Measurements from ENCODE around the gene PEAK3. TPM values are rescaled to one million over a fixed set of nuclear protein-coding genes. Genes with fewer than 3 reads are reported as not detected.

Gene PEAK3
- total RNA-seq, 1 donor from 2014 or later = 4.5 TPM

Small RNAs within 50 kb of the gene (microRNA-seq; reads per million reads assigned to microRNA genes)
- 0.99 reads per million for gene MIR1227 (ENCODE audit: borderline microRNAs expressed)
- gene MIR4321 (ENCODE audit: borderline microRNAs expressed) = not detected

Other genes starting within 250 kb of the PEAK3 start
- gene MKNK2, start 230.9 kb downstream of the PEAK3 start, total RNA-seq = 314 TPM
- gene MOB3A, start 185.8 kb downstream of the PEAK3 start, total RNA-seq = 58.8 TPM
- gene IZUMO4, start 185.3 kb downstream of the PEAK3 start, total RNA-seq = 6.8 TPM
- gene AP3D1, start 130.6 kb downstream of the PEAK3 start, total RNA-seq = 109 TPM
- 42.0 TPM for gene DOT1L, start 118.2 kb downstream of the PEAK3 start, total RNA-seq
- gene PLEKHJ1, start 45.8 kb downstream of the PEAK3 start, total RNA-seq = 54.6 TPM
- gene SF3A2, start 45.4 kb downstream of the PEAK3 start, total RNA-seq = 67.1 TPM
- 6.1 TPM for gene AMH, start 32.9 kb downstream of the PEAK3 start, total RNA-seq
- gene JSRP1, start 25.8 kb downstream of the PEAK3 start, total RNA-seq = 1.1 TPM
- gene LINGO3, start 26.0 kb upstream of the PEAK3 start, total RNA-seq = not detected
- gene LSM7, start 46.4 kb upstream of the PEAK3 start, total RNA-seq = 55.9 TPM
- gene SPPL2B, start 46.5 kb upstream of the PEAK3 start, total RNA-seq = 50.9 TPM
- gene TMPRSS9, start 78.1 kb upstream of the PEAK3 start, total RNA-seq = not detected
- 61.0 TPM for gene TIMM13, start 145.4 kb upstream of the PEAK3 start, total RNA-seq
- gene LMNB2, start 174.8 kb upstream of the PEAK3 start, total RNA-seq = 22.0 TPM
- gene GADD45B, start 194.0 kb upstream of the PEAK3 start, total RNA-seq = 91.2 TPM